ENCODE data around the gene SETD5.

DNA sequence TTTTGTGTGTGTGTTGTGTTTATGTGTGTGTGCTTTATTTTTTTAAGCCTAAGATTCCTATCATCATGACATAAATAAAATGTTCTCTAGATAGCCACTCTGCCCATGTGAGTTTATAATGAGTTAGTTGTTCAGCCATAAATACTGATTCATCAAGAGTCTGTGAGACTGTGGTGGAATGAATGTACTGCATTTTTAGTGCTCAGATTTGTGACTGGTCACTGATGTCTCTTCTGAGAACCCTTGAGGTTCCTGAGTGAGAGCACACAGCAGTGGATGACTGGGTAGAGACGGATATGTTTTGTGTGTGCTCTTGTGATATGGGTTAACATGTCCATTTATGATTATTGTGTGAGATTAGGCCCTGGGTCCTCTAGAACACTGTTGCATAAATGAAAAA lies 51.2 kb downstream of the SETD5 start:
- TF ChIP-seq CTCF (optimal IDR thresholded peaks at IDR 0.05 in 1 of 3, IDR thresholded peaks at IDR 0.05 in 1 of 3, conservative IDR thresholded peaks at IDR 0.05 in 1 of 3; ENCODE audit: extremely low read depth in 1 of 3, insufficient read depth in 2 of 3, low read length in 3 of 3), result no peak
- TF ChIP-seq EZH2 (IDR thresholded peaks at IDR 0.05; ENCODE audit: low read length), result no peak
